Breast epithelium (tissue), 4 donors: ENCODE results near the gene PLEKHM3. TPM values are rescaled to one million over a fixed set of nuclear protein-coding genes. Genes with fewer than 3 reads are reported as not detected.

Experiments used
- DNase-seq, 2 donors: peaks; one replicate each; pipeline ENCODE4 v3.0.0-alpha.2; 2019; ENCODE audit warnings: low spot score in 2 of 2
- H3K27ac ChIP-seq, 2 donors: fragments of 200-600 bp; sonication (generic) in 1 of 2; one replicate each; pipeline ENCODE4 v1.5.1; 2016 to 2019; ENCODE audit warnings: mild to moderate bottlenecking in 1 of 2
- H3K27me3 ChIP-seq, 2 donors: fragments of 200-600 bp; sonication (generic) in 1 of 2; one replicate each; pipeline versions ENCODE4 v1.5.1 to v1.6.0; 2017 to 2019; ENCODE audit warnings: control low read depth in 1 of 2, mild to moderate bottlenecking in 1 of 2
- H3K36me3 ChIP-seq: fragments of 200-600 bp; one replicate; pipeline ENCODE4 v1.5.1; 2019
- H3K4me1 ChIP-seq, 2 donors: fragments of 200-600 bp; sonication (generic); one replicate each; pipeline ENCODE4 v1.5.1; 2016 to 2019; ENCODE audit warnings: control low read depth in 1 of 2
- H3K4me3 ChIP-seq, 3 donors: fragments of 200-600 bp; sonication (generic); 1 replicate in 2 of 3; 2 replicates in 1 of 3; pipeline ENCODE4 v1.5.1; 2016 to 2019; ENCODE audit warnings: mild to moderate bottlenecking in 3 of 3, moderate library complexity in 2 of 3
- H3K9me3 ChIP-seq, 2 donors: fragments of 200-600 bp; sonication (generic) in 1 of 2; one replicate each; pipeline ENCODE4 v1.5.1; 2016 to 2019; ENCODE audit warnings: control low read depth in 1 of 2
- POLR2A ChIP-seq: fragments of 450-650 bp; IDR thresholded peaks from one replicate; pipeline ENCODE4 v1.6.1; 2016; ENCODE audit warnings: antibody characterized with exemption, mild to moderate bottlenecking, moderate library complexity
- POLR2AphosphoS5 ChIP-seq, 3 donors: sonication (generic); formaldehyde crosslinking; IDR thresholded peaks; one replicate each; pipeline ENCODE4 v1.6.1; 2017; ENCODE audit warnings: antibody characterized with exemption in 3 of 3
- intact Hi-C: fragments of 100-400 bp; cut with DNase I; formaldehyde crosslinking; loops from one replicate; pipeline ENCODE4 v1.15.1; 2023; ENCODE audit warnings: low total_unique reads
- total RNA-seq, 3 donors: library from RNA; depleted of rRNA; stranded (reverse); fragments of >200 nt; gene quantifications; one replicate each; pipeline ENCODE4 v1.1.0, GENCODE V29; 2016
- TF ChIP-seq, protein P1 (sequence below), 3 donors: fragments of 450-650 bp; IDR thresholded peaks; one replicate each; pipeline ENCODE4 v1.5.1; 2016 to 2017; ENCODE audit warnings: antibody characterized with exemption in 3 of 3, mild to moderate bottlenecking in 3 of 3, moderate library complexity in 3 of 3

Gene PLEKHM3
- total RNA-seq, 3 donors from 2014 or later: 24.3 to 35.0 (median 29.0) TPM

DNA sequence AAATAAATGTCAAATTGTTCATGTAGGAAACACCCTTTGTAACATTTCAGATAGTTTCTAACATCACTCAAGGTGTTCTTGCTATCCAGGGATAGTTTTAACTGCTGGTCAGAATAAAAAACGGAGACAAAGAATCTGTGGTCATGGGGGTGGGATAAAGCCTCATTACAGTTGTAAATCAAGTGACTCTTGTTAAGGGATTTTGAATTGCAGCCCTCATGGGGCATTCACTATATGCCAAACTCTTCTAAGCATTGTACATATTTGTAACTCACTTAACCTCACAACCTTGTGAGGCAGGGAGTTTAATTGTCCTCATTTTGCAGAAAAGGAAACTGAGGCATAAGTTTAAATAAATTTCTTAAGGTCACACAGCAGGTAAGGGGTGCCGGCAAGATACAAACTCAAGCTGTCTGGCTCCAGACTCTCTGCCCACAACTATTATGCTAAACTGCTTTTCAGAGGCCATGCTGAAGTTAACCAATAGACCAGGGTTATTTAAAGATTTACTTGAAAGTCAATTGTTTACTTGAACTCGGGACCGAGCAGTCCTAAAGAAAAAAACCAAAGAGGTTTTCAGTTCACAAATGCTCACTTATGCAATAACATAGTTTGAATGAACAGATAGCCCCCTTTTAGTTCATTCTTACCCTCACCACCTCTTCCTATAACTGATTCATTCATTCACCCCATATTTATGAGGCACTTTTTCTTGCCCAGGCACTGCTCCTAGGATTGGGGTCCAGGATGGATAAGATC, 134.1 kb downstream of the PLEKHM3 start:
- no peak overlapping the region for H3K4me3 ChIP-seq
- TF ChIP-seq POLR2AphosphoS5 (IDR thresholded peaks at IDR 0.05) (no peak), POLR2A (no peak)
- TF ChIP-seq, protein P1, sequence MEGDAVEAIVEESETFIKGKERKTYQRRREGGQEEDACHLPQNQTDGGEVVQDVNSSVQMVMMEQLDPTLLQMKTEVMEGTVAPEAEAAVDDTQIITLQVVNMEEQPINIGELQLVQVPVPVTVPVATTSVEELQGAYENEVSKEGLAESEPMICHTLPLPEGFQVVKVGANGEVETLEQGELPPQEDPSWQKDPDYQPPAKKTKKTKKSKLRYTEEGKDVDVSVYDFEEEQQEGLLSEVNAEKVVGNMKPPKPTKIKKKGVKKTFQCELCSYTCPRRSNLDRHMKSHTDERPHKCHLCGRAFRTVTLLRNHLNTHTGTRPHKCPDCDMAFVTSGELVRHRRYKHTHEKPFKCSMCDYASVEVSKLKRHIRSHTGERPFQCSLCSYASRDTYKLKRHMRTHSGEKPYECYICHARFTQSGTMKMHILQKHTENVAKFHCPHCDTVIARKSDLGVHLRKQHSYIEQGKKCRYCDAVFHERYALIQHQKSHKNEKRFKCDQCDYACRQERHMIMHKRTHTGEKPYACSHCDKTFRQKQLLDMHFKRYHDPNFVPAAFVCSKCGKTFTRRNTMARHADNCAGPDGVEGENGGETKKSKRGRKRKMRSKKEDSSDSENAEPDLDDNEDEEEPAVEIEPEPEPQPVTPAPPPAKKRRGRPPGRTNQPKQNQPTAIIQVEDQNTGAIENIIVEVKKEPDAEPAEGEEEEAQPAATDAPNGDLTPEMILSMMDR (IDR thresholded peaks at IDR 0.05): no peak
- intact Hi-C loops: no loop called here
- DNase-seq: no peak
- no peaks in the 10 kb centered on the region for H3K9me3 ChIP-seq
- H3K27ac ChIP-seq: no peak overlapping the region
- no peaks in the 10 kb centered on the region for H3K27me3 ChIP-seq
- H3K36me3 ChIP-seq: no peaks in the 10 kb centered on the region
- H3K4me1 ChIP-seq: no peaks in the 10 kb centered on the region

DNA sequence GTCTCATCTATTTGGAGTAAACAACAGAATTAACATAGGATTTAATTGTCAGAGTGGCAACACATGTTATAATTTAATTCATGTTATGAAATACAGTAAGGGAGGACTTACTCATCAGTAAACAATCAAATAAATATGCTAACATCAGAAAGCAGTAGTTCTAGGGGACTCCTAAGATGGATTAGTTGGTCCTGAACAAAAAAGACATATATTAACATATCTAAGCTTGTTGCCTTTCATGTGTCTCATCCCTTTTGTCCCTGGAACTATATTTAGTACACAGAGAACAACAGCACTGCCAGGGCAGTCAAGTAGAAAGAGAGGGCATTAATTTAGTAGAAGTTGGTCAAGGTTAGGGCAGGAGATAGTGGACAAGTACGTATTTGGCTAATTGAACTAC, 137.8 kb downstream of the PLEKHM3 start:
- DNase-seq: no peak
- Histone ChIP-seq H3K27me3 (no peaks in the 10 kb centered on the region), H3K4me1 (no peaks in the 10 kb centered on the region), H3K27ac (no peak overlapping the region), H3K4me3 (no peak overlapping the region), H3K9me3 (no peaks in the 10 kb centered on the region), H3K36me3 (no peaks in the 10 kb centered on the region)
- intact Hi-C loops: no loop called here
- TF ChIP-seq POLR2A: no peak
- TF ChIP-seq POLR2AphosphoS5 (IDR thresholded peaks at IDR 0.05): no peak
- TF ChIP-seq, protein P1 (IDR thresholded peaks at IDR 0.05): no peak

DNA sequence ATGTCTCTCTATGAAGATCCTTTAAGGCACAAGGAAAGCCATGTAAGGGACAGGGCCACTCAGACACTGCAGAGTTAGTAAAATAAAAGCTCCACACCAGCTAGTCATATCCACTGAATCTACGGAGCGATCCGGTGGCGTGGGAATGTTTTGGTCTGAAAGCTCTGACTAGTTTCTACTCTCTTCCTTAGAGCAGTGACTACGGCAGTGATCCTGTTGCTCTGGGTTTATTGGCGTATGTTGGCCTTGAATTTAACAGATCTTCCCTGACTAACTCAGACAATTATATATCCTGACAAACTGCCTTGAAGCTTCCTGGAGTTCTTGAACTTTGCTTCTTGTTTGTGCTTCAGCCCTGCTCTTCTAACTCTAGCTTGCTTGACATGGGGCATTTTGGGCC, 140.3 kb downstream of the PLEKHM3 start:
- H3K27ac ChIP-seq: no peak overlapping the region
- no peaks in the 10 kb centered on the region for H3K36me3 ChIP-seq
- no peak for TF ChIP-seq POLR2AphosphoS5 (IDR thresholded peaks at IDR 0.05)
- TF ChIP-seq, protein P1 (IDR thresholded peaks at IDR 0.05): no peak
- TF ChIP-seq POLR2A: no peak
- DNase-seq: no peak
- H3K27me3 ChIP-seq: no peaks in the 10 kb centered on the region
- intact Hi-C loops: no loop called here
- H3K9me3 ChIP-seq: no peaks in the 10 kb centered on the region
- H3K4me1 ChIP-seq: no peaks in the 10 kb centered on the region
- H3K4me3 ChIP-seq: no peak overlapping the region

DNA sequence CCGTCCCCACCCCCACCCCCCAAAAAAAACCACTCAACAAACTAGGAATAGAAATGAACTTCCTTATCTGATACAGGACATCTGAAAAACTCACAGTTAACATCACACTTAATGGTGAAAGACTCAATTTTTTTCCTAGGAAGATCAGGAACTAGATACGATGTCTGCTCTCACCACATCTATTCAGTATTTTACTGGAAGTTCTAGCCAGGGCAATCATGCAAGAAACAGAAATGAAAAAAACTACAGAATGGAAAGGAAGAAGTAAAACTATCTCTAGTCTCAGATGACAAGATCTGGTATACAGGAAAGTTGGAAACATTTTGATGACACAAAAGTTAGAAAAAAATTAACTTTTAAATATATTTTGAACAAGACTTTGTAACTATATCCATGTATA, 141.2 kb downstream of the PLEKHM3 start:
- intact Hi-C loops: no loop called here
- no peak overlapping the region for H3K4me3 ChIP-seq
- no peaks in the 10 kb centered on the region for H3K9me3 ChIP-seq
- no peak for DNase-seq
- H3K36me3 ChIP-seq: no peaks in the 10 kb centered on the region
- no peak overlapping the region for H3K27ac ChIP-seq
- no peaks in the 10 kb centered on the region for H3K27me3 ChIP-seq
- TF ChIP-seq, protein P1 (IDR thresholded peaks at IDR 0.05): no peak
- TF ChIP-seq POLR2AphosphoS5 (IDR thresholded peaks at IDR 0.05) (no peak), POLR2A (no peak)
- H3K4me1 ChIP-seq: no peaks in the 10 kb centered on the region

DNA sequence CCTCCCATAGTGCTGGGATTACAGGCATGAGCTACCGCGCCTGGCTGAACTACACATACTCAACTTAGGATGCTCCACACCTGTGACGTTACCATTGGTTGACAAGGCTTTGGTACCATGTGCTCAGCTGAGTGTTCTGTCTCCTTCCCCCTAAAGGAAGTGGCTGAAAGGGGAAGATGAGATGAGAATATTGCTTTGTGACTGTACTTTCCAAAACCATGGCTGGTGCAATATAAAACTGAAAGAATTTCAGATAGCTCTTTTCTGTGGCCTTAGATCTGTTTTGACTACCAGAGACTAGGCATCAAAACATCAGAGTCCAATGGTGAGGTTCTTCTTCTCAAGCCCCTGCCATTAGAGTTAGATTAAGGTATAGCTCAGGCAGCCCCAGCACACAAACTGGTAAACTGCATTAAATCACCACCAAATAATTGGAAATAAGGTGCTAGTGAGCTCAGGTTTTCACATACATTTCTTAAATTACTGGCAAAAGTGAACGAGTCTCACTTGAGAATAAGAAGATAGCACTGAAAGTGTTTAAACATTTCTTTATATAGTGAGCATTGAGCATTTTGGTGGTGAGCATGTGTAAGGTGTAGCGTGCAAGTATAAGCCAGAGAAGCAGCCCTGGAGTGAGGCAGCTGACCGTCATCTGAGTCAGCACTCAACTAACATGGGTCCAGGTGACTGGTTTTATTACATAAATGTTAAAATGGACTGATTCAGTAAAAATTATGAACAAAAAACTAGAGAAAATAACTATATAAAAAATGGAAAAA, 142.1 kb downstream of the PLEKHM3 start:
- H3K4me1 ChIP-seq: no peaks in the 10 kb centered on the region
- DNase-seq: no peak
- no peaks in the 10 kb centered on the region for H3K36me3 ChIP-seq
- TF ChIP-seq POLR2AphosphoS5 (IDR thresholded peaks at IDR 0.05) (no peak), POLR2A (no peak)
- TF ChIP-seq, protein P1 (IDR thresholded peaks at IDR 0.05): no peak
- H3K9me3 ChIP-seq: no peaks in the 10 kb centered on the region
- H3K27ac ChIP-seq: no peak overlapping the region
- H3K4me3 ChIP-seq: no peak overlapping the region
- intact Hi-C loops: no loop called here
- no peaks in the 10 kb centered on the region for H3K27me3 ChIP-seq
